ENCODE measurements around the gene MATN3. TPM values are rescaled to one million over a fixed set of nuclear protein-coding genes. Genes with fewer than 3 reads are reported as not detected.

MATN3 gene
- total RNA-seq, 2 experiments from 2014 or later = not detected

DNA sequence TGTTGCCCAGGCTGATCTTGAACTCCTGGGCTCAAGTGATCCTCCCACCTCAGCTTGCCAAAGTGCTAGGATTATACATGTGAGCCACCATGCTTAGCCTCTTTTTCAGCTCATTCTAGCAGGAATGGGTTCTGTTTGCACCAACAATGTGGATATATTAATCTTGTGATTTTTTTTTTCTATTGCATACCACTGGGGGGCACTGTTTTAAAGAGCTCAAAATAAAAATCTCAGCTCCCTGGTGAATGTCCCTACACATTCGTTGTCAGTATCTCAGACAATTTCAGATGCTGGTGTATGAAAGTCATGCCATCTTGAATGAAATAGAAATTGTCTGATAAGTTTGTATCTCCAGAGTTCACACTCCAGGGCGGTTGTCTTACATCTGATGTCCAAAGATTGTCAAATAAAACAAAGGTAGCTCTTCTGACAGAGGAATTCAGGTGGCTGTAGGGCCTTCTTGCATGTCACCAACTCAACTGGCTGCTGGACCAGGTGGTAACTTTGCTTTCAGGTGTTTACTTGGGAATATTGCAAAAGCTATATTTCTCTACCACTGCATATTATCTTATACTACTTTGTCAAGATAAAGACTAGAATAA is 3.1 kb upstream of the MATN3 start:
- Mint-ChIP-seq H3K4me1 (ENCODE audit: low read depth) (peaks cover 6% of the 10 kb centered on the region), H3K9me3 (peaks cover 14% of the 10 kb centered on the region)
- no peak for DNase-seq

GRCh38 chr2:20013126-20013849 is 820 bp upstream of the MATN3 start:
- intact Hi-C loops (cut with micrococcal nuclease) = loop anchor here (10.0 kb wide), 1 partner anchor 212 kb away; the partner anchor contains the start of gene SDC1
- ChIA-PET CTCF (interaction anchor here (1.0 to 3.9 kb wide), 5 partner anchors 11 to 86 kb away, joined by 3 to 27 read pairs (median 4); no protein-coding TSS in a partner anchor), POLR2A (no interaction called here)
- Mint-ChIP-seq H3K9me3 (peaks cover 5% of the 10 kb centered on the region), H3K27ac (no peak overlapping the region), H3K4me1 (ENCODE audit: low read depth) (peaks cover 6% of the 10 kb centered on the region), H3K36me3 (no peaks in the 10 kb centered on the region), H3K4me3 (peak overlapping the region; percentile 41), H3K27me3 (peaks cover 27% of the 10 kb centered on the region)
- DNase-seq = no peak

More for the DNA sequence above, 3.1 kb upstream of the MATN3 start:
- ChIA-PET CTCF (interaction anchor here (0.6 to 3.9 kb wide), 47 partner anchors 10 to 1075 kb away, joined by 3 to 27 read pairs (median 4); partner anchors contain the start of genes HS1BP3, LAPTM4A, SDC1 and TTC32), POLR2A (interaction anchor here (1.0 kb wide), 1 partner anchor 37 kb away, joined by 3 read pairs; the partner anchor contains the start of gene LAPTM4A)
- no peak overlapping the region for H3K27ac Mint-ChIP-seq
- no peak overlapping the region for H3K4me3 Mint-ChIP-seq
- intact Hi-C loops (cut with micrococcal nuclease) = loop anchor here (1.0 to 10.0 kb wide), 4 partner anchors 35 to 209 kb away; partner anchors contain the start of gene SDC1
- peaks cover 22% of the 10 kb centered on the region for H3K27me3 Mint-ChIP-seq
- H3K36me3 Mint-ChIP-seq = peaks cover 3% of the 10 kb centered on the region

- H3K27me3 Mint-ChIP-seq = peaks cover 29% of the 10 kb centered on the region
Measured at GRCh38 chr2:20012032-20012281, 511 bp downstream of the MATN3 start.

GRCh38 chr2:20011276-20012031 is 1.0 kb downstream of the MATN3 start:
- intact Hi-C loops (cut with micrococcal nuclease) = loop anchor here (10.0 kb wide), 1 partner anchor 213 kb away; the partner anchor contains the start of gene SDC1
- Mint-ChIP-seq H3K9me3 (peaks cover 5% of the 10 kb centered on the region), H3K4me3 (peak overlapping the region; percentile 37), H3K4me1 (ENCODE audit: low read depth) (peaks cover 6% of the 10 kb centered on the region), H3K27ac (no peak overlapping the region), H3K27me3 (peaks cover 31% of the 10 kb centered on the region), H3K36me3 (no peaks in the 10 kb centered on the region)
- ChIA-PET CTCF (interaction anchor here (1.3 kb wide), 1 partner anchor 9 kb away, joined by 3 read pairs; no protein-coding TSS in a partner anchor), POLR2A (interaction anchor here (1.7 kb wide), 1 partner anchor 21 kb away, joined by 5 read pairs; the partner anchor contains the start of gene WDR35)
- DNase-seq = no peak

More at GRCh38 chr2:20012032-20012281, 511 bp downstream of the MATN3 start:
- H3K36me3 Mint-ChIP-seq = no peaks in the 10 kb centered on the region
- no peak overlapping the region for H3K27ac Mint-ChIP-seq
- H3K4me1 Mint-ChIP-seq (ENCODE audit: low read depth) = peaks cover 6% of the 10 kb centered on the region
- peaks cover 5% of the 10 kb centered on the region for H3K9me3 Mint-ChIP-seq
- DNase-seq = no peak
- intact Hi-C loops (cut with micrococcal nuclease) = loop anchor here (10.0 kb wide), 1 partner anchor 213 kb away; the partner anchor contains the start of gene SDC1
- ChIA-PET CTCF (interaction anchor here (1.3 kb wide), 1 partner anchor 9 kb away, joined by 3 read pairs; no protein-coding TSS in a partner anchor), POLR2A (interaction anchor here (1.7 kb wide), 1 partner anchor 22 kb away, joined by 5 read pairs; the partner anchor contains the start of gene WDR35)
- peak overlapping the region; percentile 37 for H3K4me3 Mint-ChIP-seq

- intact Hi-C loops (cut with micrococcal nuclease) = no loop called here
- no peak for DNase-seq
- CTCF ChIA-PET = no interaction called here
- Mint-ChIP-seq H3K27me3 (peaks cover 31% of the 10 kb centered on the region), H3K27ac (no peak overlapping the region), H3K36me3 (no peaks in the 10 kb centered on the region), H3K4me3 (no peak overlapping the region), H3K9me3 (no peaks in the 10 kb centered on the region), H3K4me1 (ENCODE audit: low read depth) (peaks cover 6% of the 10 kb centered on the region)
- POLR2A ChIA-PET = no interaction called here
Measured at GRCh38 chr2:20008703-20009102, 3.8 kb downstream of the MATN3 start.

- Mint-ChIP-seq H3K9me3 (no peaks in the 10 kb centered on the region), H3K4me3 (no peak overlapping the region), H3K27me3 (peaks cover 15% of the 10 kb centered on the region), H3K4me1 (ENCODE audit: low read depth) (no peaks in the 10 kb centered on the region), H3K36me3 (no peaks in the 10 kb centered on the region), H3K27ac (no peak overlapping the region)
- no peak for DNase-seq
- CTCF ChIA-PET = interaction anchor here (1.1 kb wide), 1 partner anchor 10 kb away, joined by 4 read pairs; no protein-coding TSS in a partner anchor
- intact Hi-C loops (cut with micrococcal nuclease) = no loop called here
- POLR2A ChIA-PET = no interaction called here
Measured at GRCh38 chr2:20005891-20006470, 6.5 kb downstream of the MATN3 start.

GRCh38 chr2:20005067-20005627 is 7.3 kb downstream of the MATN3 start:
- POLR2A ChIA-PET = no interaction called here
- H3K27me3 Mint-ChIP-seq = peaks cover 11% of the 10 kb centered on the region

DNA sequence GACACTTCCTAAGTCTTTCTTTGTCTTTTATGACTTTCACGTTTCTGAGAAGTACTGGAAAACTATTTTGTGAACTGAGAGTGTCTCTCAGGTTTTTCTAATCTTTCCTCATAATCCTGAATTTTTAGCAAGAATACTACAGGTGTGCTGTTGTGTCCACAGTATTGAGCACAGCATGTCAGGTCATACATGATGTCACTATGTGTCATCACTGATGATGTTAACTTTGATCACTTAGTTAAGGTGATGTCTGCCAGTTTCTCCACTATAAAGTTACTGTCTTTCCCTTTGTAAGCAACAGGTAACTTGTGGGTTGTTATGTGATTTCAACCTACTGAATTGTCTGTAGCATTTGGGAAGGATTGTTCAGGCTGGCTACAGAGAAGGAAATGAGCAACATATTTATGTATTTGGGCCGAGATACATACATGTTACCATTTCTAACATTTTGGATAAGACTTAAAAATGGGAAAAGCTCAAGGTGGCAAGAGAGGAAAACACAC is 11.1 kb downstream of the MATN3 start:
- no peak overlapping the region for H3K27ac Mint-ChIP-seq
- CTCF ChIA-PET = interaction anchor here (1.7 kb wide), 1 partner anchor 13 kb away, joined by 10 read pairs; no protein-coding TSS in a partner anchor
- no peaks in the 10 kb centered on the region for H3K36me3 Mint-ChIP-seq
- no peak overlapping the region for H3K4me3 Mint-ChIP-seq
- no peaks in the 10 kb centered on the region for H3K4me1 Mint-ChIP-seq (ENCODE audit: low read depth)
- no peak for DNase-seq
- H3K9me3 Mint-ChIP-seq = no peaks in the 10 kb centered on the region
- peaks cover 8% of the 10 kb centered on the region for H3K27me3 Mint-ChIP-seq
- POLR2A ChIA-PET = no interaction called here
- intact Hi-C loops (cut with micrococcal nuclease) = no loop called here

More at GRCh38 chr2:20005067-20005627, 7.3 kb downstream of the MATN3 start:
- Mint-ChIP-seq H3K4me3 (no peak overlapping the region), H3K4me1 (ENCODE audit: low read depth) (no peaks in the 10 kb centered on the region), H3K27ac (no peak overlapping the region), H3K9me3 (no peaks in the 10 kb centered on the region), H3K36me3 (no peaks in the 10 kb centered on the region)
- DNase-seq = no peak
- intact Hi-C loops (cut with micrococcal nuclease) = no loop called here
- CTCF ChIA-PET = interaction anchor here (1.1 kb wide), 1 partner anchor 11 kb away, joined by 4 read pairs; no protein-coding TSS in a partner anchor

DNA sequence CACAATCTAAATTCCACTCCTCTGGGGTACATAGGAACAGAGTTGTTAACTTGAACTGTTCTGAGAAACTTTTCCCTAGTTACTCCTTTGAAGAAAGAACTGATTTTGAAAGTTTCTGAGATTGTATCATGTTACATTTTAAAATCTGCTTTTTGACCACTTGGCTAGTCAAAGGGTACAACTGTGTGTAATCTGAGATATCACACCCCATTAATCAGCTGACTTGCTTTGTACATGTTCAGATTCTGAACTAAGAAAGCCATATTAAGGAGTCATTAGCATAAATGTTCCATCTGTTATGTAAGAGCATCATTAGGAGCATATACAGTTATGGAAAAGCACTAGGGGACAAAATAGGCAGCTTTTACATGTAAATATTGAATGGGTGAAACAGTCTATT is 18.7 kb downstream of the MATN3 start:
- no peaks in the 10 kb centered on the region for H3K36me3 Mint-ChIP-seq
- no peak overlapping the region for H3K27ac Mint-ChIP-seq
- ChIA-PET POLR2A (interaction anchor here (0.5 kb wide), 1 partner anchor 9 kb away, joined by 3 read pairs; no protein-coding TSS in a partner anchor), CTCF (interaction anchor here (1.1 kb wide), 1 partner anchor 22 kb away, joined by 5 read pairs; no protein-coding TSS in a partner anchor)
- peaks cover 14% of the 10 kb centered on the region for H3K4me1 Mint-ChIP-seq (ENCODE audit: low read depth)
- intact Hi-C loops (cut with micrococcal nuclease) = no loop called here
- H3K27me3 Mint-ChIP-seq = peaks cover 11% of the 10 kb centered on the region
- no peak overlapping the region for H3K4me3 Mint-ChIP-seq
- H3K9me3 Mint-ChIP-seq = no peaks in the 10 kb centered on the region
- no peak for DNase-seq

DNA sequence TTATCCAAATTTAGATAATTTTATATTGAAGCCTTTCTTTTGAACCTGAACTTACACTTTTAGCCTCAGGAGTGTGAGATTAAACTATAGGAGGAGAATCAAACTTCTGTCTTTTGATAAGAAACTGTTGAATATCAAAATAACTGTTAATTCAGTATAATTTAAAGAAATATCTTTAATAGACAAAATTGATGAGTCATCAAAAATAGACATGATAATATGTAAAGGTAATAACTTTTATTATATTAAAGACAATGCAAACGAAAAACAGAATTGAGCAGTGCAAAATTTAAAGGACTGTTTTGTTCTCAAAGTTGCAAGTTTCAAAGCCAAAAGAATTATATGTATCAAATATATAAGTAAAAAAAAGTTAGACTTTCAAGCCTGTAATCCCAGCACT is 20.6 kb downstream of the MATN3 start:
- Mint-ChIP-seq H3K36me3 (peaks cover 2% of the 10 kb centered on the region), H3K27ac (no peak overlapping the region), H3K4me1 (ENCODE audit: low read depth) (peaks cover 23% of the 10 kb centered on the region), H3K27me3 (peaks cover 9% of the 10 kb centered on the region), H3K4me3 (no peak overlapping the region), H3K9me3 (no peaks in the 10 kb centered on the region)
- ChIA-PET CTCF (interaction anchor here (1.2 kb wide), 1 partner anchor 23 kb away, joined by 3 read pairs; no protein-coding TSS in a partner anchor), POLR2A (no interaction called here)
- no peak for DNase-seq
- intact Hi-C loops (cut with micrococcal nuclease) = no loop called here

DNA sequence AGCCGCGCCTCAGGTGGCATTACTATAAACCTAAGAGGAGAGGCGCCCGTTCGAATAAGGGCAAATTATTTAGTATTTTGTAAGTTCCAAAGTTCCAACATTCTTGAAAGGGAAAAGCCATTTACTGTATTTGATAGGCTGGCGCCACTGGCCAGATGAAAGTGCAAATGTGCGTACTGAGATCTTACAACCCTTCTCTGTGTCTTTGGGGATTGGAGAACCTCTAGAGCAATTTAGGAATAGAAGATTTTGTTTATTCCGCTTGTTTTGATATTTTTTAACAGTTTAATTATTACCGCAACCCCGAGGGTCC is 22.1 kb downstream of the MATN3 start:
- DNase-seq = no peak
- Mint-ChIP-seq H3K4me3 (peak overlapping the region; percentile 90), H3K27ac (peak overlapping the region; percentile 60), H3K9me3 (no peaks in the 10 kb centered on the region), H3K4me1 (ENCODE audit: low read depth) (peaks cover 23% of the 10 kb centered on the region), H3K27me3 (peaks cover 9% of the 10 kb centered on the region), H3K36me3 (peaks cover 8% of the 10 kb centered on the region)
- CTCF ChIA-PET = interaction anchor here (1.1 to 1.9 kb wide), 2 partner anchors 25 to 301 kb away, joined by 3 to 8 read pairs; no protein-coding TSS in a partner anchor
- intact Hi-C loops (cut with micrococcal nuclease) = loop anchor here (1.0 kb wide), 2 partner anchors 61 to 88 kb away; partner anchors contain the start of gene LAPTM4A
- POLR2A ChIA-PET = interaction anchor here (1.2 kb wide), 2 partner anchors 21 to 61 kb away, joined by 5 read pairs; partner anchors contain the start of gene LAPTM4A
